GM19395 (cell line): ENCODE measurements around the gene APOBEC3G.

Source experiments
- ATAC-seq: cut with Tn5 transposase; IDR thresholded peaks from one replicate; pipeline ENCODE4 v1.9.1; 2021; ENCODE audit warnings: mild to moderate bottlenecking, moderate library complexity; ENCODE audit not compliant: unreplicated experiment

APOBEC3G gene

DNA sequence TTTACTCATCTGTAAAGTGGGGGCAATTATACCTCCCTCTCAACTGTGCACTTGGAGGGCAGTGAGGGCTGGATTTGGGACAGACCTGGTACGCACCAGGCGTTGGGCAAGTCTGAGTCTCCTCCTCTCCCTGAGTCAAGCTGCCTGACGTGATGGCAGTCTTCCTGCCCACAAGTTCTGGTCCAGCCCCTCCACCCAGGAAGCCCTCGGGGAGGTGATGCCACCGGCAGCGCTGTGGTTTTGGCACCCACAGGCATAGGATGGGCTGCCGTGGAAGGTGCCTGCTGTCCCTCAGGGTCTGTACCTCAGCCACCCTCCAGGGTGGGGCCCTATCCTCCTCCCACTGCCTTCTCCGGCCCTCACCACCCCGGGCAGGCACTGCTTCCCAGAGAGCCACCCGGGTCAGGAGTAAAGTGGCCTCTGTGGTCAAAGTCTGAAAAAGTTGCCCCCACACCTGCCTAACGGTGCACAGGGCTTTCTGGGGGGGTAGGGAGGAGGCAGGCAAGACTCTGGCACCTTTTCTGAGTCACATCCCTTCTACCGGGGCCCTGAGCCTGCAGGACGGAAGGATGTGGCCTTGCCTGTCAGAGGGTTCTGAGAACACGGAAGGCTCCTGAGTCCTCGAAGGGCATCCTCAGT is 13.5 kb downstream of the APOBEC3G start:
- ATAC-seq = no peak

DNA sequence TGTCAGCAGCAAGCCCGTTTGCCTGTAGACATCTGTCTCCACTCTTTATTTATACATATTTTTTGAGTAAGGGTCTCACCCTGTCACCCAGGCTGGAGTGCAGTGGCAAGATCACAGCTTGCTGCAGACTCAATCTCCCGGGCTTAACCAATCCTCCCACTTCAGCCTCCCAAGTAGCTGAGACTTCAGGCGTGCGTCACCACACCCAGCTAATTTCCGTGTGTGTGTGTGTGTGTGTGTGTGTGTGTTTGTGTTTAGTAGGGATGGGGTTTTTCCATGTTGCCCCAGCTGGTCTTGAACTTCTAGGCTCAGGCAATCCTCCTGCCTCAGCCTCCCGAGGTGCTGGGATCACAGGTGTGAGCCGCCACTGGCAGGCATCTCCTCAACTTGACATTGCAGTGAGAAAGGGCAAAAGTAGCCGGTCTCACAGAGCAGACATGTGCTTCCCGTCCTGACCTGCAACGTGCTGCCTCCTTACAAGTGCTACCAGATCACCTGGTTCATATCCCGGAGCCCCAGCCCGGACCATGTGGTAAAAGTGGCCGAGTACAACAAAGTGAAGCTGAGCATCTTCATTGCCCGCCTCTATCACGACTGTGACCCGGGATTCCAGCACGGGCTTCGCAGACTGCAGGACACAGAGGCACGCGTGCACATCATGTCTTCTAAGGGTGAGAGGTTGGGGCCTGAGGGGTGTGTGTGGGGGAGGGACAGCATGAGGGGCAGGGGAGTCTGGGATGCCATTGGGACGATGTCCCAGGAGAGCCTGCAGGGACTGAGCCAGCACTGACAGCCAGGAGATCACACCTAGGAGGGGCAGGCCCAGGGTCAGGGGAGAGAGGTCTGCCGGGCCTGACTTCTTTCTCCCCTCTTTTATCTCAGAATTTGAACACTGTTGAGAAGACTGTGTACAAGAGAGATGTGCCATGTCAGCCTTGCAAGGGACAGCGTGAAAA is 14.3 kb downstream of the APOBEC3G start:
- ATAC-seq = no peak

DNA sequence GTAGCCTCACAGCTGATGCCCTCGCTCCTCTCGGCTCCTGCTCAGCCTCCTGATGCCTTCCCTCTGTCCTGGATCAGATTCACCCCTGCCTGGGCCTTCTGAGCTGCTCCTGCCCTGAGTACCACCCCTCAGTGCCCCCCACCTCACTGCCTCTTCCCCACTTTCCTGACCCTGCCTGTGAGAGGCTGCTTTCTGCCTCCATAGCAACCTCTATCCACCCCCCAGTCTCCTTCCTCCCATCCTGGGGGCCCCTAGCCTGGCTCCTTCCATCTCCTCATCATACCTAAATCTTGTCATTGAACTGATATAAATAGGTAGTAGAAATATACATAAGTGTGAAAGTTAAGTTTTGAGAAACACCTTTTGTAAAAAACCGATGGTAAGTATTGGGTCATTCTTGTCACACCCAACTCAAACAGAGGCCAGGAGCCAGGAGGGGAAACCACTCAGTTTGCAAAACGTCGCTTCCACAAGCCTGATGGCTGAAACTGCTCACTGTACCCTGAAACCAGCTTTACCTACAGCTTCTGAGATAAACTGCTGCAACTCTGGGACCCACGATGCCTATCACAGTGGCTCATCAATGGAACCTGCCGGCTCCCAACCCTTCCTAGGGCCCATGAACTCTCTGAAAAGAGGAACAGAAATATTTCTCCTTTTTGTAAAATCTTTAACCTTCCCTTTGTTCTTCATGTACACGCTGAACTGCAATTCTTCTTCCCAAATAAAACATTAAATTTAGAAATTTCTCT is 15.2 kb downstream of the APOBEC3G start:
- ATAC-seq = no peak

DNA sequence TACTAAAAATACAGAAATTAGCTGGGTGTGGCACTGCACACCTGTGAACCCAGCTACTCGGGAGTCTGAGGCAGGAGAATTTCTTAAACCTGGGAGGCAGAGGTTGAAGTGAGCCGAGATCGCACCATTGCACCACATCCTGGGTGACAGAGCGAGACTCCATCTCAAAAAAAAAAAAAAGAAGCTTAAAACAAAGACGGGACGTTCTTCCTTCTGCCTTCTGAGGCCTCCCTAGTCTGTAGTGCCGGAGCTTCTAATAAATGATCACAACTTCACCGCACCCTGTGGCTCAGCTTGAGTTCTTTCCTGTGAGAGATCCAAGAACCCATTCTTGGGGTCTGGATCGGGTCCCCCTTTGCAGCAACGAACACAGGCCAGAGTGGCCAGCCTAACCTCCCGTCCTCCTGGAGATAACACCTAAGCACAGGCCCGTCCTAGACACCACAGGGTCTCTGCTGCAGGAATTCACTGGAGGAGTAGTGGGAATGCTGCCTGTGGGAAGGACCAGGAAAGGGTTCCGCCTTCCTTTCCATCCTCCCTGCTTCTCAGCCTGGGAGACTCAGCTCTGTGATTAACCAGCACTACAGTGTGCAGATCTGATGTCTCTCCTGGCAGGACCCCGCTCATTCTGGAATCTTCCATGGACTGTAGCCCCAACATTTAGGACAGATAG is 17.8 kb downstream of the APOBEC3G start:
- no peak for ATAC-seq

DNA sequence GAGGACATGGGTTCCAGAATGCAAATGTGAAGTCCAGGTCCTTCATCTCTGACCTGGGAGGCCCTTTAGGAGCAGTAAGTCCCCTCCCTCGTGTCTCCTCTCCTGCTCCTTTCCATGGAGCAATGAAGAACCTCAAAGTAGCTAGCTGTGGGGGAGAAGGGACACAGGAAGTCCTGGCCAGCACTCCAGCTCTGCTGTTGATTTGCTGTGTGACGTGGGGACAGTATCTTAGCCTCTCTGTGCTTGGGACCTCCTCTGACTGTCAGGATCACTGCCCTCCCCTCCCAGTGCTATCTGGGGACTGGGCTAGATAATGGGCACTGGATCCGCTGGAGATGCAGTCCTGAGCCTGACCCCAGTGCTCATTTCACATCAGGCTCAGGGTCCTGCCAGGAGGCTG is 18.9 kb downstream of the APOBEC3G start:
- ATAC-seq = no peak

DNA sequence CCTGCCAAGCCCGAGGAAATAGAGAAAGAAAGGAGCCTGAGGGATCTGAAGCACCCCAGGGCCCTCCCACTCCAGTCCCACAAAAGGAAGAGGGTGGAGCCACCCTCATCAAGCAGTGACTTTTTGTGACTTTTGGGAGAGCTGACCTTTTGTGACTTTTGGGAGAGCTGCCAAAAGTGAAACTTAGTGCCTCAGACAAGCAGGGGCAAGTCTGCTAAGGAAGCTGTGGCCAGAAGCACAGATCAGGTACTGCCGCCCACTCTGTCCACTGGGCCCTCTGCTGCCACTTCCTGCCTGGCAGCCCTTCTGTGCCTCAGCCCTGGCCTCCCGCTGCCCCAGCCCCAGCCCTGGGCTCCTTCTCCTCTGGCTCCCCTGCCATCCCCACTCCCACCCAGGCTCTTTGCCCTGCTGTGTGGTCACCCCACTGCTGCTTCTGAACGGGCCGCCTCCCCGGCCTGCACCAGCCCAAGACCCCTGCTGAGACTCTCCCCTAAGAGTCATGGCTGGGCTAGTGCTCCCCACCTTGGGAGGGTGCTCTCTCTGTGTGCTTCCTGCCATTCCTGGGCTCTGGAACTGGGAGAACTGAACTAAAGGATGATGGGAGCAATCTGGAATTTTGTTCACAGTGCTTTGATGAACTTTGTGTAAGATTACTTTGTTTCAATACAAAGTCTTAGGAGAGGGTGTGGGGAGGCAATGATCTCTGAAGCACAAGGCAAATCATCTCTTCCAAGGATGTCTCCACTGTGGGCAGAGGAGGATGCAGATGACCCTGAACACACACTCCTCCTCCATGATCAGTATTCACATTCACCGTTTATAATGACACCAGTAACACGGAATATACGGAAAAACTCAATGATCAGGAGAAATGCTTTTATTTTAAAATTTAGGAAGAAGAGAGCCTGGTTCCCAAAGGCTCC is 20.3 kb downstream of the APOBEC3G start, which contains the start of gene APOBEC3H:
TSS of gene APOBEC3H (plus strand) at position 147 of the 923 bp plus-strand sequence. CDS start 3,035 bp downstream, outside the sequence.
- no peak for ATAC-seq

DNA sequence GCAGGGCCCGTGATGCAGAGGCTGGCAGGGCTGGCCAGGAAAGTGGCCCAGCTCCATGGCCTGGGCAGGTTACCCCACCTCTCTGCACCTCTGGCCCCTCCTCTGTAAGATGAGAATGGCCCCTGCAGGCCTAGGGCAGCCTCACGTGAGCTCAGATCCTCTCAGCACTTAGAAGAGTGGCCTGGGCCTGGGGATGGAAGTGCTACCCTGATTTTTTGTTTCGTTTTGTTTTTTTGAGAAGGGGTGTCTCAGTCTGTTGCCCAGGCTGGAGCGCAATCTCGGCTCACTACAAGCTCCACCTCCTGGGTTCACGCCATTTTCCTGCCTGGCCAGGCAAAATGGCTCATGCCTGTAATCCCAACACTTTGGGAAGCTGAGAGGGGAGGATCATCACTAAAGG is 21.0 kb downstream of the APOBEC3G start:
- no peak for ATAC-seq

DNA sequence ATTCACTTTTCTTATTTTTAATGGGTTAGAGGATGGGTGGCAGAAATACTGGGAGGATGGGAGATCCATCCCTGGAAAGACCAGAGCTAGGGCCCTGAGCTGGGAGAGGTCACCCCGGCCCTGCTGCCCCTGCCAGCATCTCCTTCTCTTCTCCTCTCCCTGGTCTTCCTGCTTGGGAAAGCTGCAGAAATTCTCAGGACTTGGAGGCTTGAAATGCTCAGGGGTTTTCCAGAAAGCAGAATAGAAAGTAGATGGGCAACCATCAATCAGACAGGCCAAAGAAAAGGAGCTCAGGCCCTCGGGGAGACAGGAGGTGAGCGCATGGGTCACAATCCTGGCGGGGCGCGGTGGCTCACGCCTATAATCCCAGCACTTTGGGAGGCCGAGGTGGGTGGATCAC is 21.5 kb downstream of the APOBEC3G start:
- ATAC-seq = no peak

DNA sequence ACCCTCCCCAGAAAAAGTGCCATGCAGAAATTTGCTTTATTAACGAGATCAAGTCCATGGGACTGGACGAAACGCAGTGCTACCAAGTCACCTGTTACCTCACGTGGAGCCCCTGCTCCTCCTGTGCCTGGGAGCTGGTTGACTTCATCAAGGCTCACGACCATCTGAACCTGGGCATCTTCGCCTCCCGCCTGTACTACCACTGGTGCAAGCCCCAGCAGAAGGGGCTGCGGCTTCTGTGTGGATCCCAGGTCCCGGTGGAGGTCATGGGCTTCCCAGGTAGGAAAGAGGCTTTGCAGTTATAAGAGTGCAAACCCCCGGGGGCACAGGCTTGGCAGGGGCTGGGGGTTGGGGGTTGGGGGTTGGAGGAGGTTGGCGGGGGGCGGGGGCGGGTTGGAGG is 24.2 kb downstream of the APOBEC3G start:
- no peak for ATAC-seq

DNA sequence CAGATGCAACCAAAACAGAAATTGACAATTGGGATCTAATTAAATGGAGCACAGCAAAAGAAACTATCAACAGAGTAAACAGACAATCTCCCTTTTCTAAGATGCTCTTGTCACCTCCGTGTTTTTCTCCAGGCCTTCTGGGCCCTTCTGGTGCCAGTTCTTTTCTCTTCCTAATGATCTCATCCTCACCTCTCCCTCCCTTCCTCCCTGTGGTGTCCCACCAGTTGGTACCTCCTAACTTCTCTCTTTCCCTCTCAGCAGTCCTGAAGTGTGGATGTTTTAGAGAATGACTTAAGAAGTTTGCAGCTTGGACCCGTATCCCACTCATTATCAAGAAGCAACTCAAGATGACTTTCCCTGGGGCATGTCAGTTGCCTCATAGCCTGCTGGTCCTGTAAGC is 26.4 kb downstream of the APOBEC3G start:
- ATAC-seq = no peak

DNA sequence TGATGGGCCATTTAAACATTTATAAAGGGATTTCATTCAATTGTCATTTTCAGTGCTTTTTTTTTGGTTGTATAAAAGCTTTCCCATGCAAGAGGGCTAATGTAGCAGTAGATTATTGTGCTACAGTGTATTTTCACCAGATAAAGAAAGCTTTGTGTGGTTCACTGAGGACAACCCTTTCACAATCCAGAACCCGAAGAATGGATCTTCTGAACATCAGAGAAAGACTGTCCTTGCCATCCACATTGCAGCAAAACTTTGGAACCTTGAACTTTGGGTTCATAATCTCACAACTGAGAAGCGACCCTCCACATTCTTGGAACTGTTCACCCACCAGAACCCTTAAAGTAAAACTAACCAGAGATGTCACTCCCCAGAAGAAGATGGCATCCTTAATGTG is 29.3 kb downstream of the APOBEC3G start:
- ATAC-seq = no peak

DNA sequence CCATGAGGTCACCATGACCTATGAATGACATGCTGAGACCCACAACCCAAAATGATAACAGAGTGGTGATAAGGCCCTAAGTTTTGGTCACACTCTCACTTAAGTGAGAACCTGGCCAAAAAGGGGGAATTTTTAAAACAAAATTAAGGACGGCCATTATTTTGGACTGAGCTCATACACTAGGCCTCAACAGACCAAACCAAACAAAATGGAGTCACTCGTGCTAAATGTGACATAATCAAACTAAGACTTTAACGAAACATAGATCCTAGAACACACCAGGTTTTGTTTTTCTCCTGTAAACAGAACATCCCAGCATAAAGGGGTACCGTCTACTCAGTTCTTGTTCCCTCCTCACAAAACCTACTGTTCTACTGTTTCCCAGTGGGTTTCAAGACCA is 31.4 kb downstream of the APOBEC3G start:
- ATAC-seq = no peak

DNA sequence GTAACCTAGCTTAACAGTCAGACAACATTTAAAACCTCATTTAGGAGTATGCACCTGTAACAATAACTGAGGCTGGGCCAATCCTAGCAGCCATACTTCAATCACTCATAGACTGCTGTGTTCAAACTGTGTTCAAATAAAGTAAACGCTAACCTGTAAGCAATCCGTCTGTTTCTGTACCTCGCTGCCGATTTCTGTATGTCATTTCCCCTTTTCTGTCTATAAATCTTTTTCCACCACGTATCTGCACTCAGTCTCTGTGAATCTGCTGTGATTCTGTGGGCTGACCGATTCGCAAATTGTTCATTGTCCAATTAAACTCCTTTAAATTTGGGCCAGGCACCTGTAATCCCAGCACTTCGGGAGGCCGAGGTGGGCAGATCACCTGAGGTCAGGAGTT is 32.3 kb downstream of the APOBEC3G start:
- no peak for ATAC-seq

DNA sequence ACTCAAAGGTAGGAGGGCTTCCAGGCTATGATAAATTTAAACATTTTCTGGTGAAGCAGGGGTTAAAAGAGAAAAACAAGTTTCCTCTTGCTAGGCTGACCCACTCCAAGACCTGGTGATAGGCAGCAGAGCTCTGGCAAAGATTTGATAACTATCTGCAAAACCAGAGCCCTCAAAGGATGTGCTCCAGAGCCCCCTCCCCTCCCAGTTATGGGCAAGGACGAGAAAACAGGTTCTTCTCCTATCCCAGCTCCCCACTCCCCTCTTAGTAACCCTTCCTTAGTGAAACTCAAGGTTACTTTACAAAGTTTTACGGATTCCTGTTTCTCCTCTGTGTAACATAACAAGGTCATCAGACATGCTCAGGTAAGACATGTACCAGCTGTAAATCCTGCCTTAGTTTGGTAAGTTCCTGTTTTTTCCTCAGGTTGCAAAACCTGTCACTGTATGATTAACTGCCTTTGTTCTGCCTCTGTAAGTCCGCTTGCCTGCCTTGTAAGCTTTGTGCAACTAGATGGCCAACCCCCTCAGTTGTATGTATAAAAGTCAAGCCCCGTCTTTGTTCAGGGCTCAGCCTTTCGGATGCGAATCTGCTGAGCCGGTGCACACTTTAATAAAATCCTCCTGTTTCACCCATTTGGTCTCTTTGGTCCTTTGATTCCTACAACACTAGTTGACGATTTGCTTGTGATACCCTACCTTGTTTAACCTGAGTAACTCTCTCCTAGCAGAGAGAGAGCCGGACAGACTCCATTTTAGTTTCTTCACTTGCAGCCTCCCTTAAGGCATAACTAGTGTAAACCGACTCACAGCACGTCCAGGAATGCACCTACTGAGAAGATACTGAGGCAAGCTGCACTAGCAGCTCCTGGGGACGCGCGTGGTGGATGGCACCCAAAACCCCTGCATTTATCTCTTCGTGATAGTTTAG is 33.8 kb downstream of the APOBEC3G start:
- ATAC-seq = no peak

DNA sequence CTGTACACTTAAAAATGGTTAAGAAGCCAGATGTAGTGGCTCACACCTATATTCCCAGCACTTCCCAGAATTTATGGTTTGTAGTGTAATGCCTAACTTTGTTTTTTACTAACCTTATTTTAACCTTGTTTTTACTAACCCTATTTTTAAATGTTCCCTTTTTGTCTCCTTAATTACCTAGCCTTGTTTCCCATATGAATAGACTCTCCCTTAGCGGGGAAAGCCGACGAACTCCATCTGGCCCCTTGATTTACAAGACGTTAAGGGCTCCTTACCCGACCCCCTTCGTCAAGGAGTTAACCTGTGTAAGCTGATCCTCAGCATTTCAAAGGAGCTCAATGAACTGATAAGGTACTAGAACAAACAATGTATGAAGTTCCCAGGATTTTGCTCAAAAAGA is 37.0 kb downstream of the APOBEC3G start:
- ATAC-seq = no peak

DNA sequence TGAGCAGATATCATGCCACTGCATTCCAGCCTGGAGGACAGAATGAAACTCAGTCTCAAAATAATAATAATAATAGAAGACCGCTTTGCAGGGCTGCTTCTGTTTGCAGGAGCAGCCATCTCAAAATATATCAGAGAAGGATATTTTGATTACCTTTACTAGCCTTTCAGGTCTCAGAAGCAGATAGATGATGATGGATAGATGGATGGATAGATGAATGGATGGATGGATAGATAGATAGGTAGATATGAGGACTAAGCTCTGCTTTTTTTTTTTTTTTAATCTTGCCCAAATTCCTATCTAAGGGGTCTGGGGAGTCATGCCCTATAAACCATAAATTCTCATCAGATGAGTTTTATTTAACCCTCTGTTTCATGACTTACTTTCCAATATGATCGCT is 38.5 kb downstream of the APOBEC3G start:
- ATAC-seq = no peak

DNA sequence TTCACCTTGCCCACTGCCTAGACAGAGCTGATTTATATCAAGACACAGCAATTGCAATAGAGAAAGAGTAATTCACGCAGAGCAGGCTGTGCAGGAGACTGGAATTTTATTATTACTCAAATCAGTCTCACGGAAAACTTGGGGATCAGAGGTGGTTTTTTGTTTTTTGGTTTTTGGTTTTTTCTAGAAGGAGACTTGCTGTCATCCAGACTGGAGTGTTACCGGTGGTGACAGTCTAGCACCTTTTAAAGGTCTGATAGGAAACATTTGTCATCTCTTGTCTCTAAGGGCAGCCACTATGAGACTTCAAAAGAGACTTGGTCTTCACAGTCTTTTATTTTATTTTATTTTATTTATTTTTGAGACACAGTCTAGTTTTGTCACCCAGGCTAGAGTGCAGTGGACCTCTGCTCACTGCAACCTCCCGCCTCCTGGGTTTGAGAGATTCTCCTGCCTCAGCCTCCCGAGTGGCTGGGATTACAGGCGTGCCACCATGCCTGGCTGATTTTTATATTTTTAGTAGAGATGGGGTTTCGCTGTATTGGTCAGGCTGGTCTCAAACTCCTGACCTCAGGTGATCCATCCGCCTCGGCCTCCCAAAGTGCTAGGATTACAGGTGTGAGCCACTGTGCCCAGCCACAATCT is 39.0 kb downstream of the APOBEC3G start:
- ATAC-seq = no peak

DNA sequence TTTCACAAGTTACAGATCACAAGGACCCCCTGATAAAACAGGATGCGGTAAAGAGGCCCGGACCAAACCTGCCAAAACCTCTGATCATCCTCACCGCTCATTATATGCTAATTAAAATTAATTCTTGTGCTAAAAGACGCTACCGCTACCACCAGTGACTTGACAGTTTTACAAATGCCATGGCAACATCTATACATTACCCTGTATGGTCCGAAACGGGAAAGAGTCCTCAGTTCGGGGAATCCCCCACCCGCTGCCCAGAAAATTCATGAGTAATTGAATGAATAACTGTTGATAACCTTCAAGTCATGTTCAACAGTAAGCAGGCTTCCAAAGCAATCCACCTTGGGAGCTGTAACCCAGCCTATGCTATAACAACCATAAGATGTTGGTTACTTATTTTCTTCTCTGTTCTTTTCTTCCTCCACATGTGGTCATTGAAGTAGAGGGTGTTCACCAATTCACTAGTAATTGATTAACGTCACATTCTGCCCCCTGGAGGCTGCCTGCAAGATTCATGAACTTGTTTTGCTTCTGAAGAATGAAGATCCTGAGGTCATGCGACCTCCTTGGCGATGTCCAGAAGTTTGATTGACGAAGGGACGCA is 40.6 kb downstream of the APOBEC3G start:
- ATAC-seq = no peak
